ENCODE measurements around the gene SOD3.
A peak's percentile ranks its signal among the peaks of the same experiment; 100 is the strongest.

Gene SOD3

DNA sequence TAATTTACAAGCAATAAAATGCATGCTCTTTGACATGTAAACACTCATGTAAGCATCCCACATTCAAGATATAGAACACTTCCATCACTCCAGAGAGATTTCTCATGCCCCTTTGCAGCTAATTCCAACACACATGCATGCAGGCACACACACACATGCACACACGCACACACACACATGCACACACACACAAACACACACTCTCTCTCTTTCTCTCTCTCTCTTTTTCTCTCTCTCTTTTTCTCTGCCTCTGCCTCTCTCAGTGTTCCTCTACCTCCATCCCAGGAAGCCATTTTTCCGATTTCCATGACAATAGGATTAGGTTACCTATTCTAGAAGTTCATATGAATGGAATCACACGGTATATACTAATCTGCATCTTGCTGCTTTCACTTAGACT lies 11.9 kb upstream of the SOD3 start:
- Histone ChIP-seq H3K9ac (ENCODE audit: insufficient read length, low read depth) (no peak overlapping the region), H3K4me3 (ENCODE audit: insufficient read length, low read depth) (no peak overlapping the region), H3K36me3 (ENCODE audit: insufficient read depth, insufficient read length, low read length) (no peaks in the 10 kb centered on the region), H3K27me3 (ENCODE audit: insufficient read depth, insufficient read length) (no peaks in the 10 kb centered on the region), H3K4me1 (ENCODE audit: insufficient read depth, insufficient read length) (no peaks in the 10 kb centered on the region), H3K9me3 (ENCODE audit: insufficient read depth, low read length) (no peaks in the 10 kb centered on the region)
- TF ChIP-seq SUZ12 (IDR thresholded peaks at IDR 0.05; ENCODE audit: extremely low read depth, insufficient read depth, insufficient read length) = no peak
- DNase-seq (ENCODE audit: low read depth, low spot score) = no peak

DNA sequence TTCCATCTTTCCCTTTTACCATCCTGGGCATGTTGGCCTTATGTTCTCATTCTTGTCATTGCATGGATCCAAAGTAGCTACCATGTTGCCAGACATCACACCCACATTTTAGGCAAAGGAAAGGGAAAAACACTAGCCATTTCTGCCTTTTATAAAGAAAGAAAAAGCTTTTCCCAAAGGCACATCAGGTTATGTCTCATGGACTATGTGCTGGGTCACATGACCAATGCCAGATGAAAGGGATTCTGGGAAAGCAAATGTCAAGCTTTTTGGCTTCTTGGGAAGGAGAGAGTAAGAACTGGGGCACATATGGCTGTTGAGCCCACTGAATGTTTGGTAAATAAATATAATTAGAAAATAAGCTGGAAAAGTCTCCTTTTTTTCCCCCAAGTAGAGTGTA lies 4.3 kb upstream of the SOD3 start:
- TF ChIP-seq ZNF274 (IDR thresholded peaks at IDR 0.05; ENCODE audit: low read depth, low read length) = no peak
- no peak for TF ChIP-seq SUZ12 (IDR thresholded peaks at IDR 0.05; ENCODE audit: extremely low read depth, insufficient read depth, insufficient read length)
- no peak for TF ChIP-seq YY1 (IDR thresholded peaks at IDR 0.05; ENCODE audit: insufficient read depth, insufficient read length)
- Histone ChIP-seq H3K27me3 (ENCODE audit: insufficient read depth, insufficient read length) (no peaks in the 10 kb centered on the region), H3K4me1 (ENCODE audit: insufficient read depth, insufficient read length) (peaks cover 6% of the 10 kb centered on the region), H3K9ac (ENCODE audit: insufficient read length, low read depth) (no peak overlapping the region), H3K36me3 (ENCODE audit: insufficient read depth, insufficient read length, low read length) (no peaks in the 10 kb centered on the region), H3K4me3 (ENCODE audit: insufficient read length, low read depth) (no peak overlapping the region), H3K9me3 (ENCODE audit: insufficient read depth, low read length) (no peaks in the 10 kb centered on the region)
- DNase-seq (ENCODE audit: low read depth, low spot score) = no peak

DNA sequence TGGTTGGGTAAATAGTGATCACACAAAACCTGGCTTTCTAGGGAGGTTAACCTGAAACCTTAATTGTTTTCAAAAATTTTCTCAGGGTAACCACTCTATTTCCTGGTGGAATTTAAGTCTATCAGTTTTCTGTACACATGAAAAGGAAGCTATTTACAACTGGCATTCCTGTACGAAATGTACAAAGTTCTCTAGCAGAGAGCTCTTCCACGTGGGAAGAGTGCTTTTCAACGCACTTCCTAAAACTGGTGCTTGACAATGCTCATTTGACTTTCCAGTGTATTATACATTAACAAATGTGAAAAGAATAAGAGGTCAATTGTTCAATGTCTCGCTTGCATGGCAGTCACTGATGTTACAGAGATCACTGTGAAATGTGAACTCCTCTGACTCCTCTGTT lies 2.8 kb upstream of the SOD3 start:
- peaks cover 6% of the 10 kb centered on the region for H3K4me1 ChIP-seq (ENCODE audit: insufficient read depth, insufficient read length)
- no peaks in the 10 kb centered on the region for H3K27me3 ChIP-seq (ENCODE audit: insufficient read depth, insufficient read length)
- no peaks in the 10 kb centered on the region for H3K9me3 ChIP-seq (ENCODE audit: insufficient read depth, low read length)
- no peak for DNase-seq (ENCODE audit: low read depth, low spot score)
- no peak overlapping the region for H3K9ac ChIP-seq (ENCODE audit: insufficient read length, low read depth)
- no peak for TF ChIP-seq YY1 (IDR thresholded peaks at IDR 0.05; ENCODE audit: insufficient read depth, insufficient read length)
- no peaks in the 10 kb centered on the region for H3K36me3 ChIP-seq (ENCODE audit: insufficient read depth, insufficient read length, low read length)
- H3K4me3 ChIP-seq (ENCODE audit: insufficient read length, low read depth) = no peak overlapping the region

DNA sequence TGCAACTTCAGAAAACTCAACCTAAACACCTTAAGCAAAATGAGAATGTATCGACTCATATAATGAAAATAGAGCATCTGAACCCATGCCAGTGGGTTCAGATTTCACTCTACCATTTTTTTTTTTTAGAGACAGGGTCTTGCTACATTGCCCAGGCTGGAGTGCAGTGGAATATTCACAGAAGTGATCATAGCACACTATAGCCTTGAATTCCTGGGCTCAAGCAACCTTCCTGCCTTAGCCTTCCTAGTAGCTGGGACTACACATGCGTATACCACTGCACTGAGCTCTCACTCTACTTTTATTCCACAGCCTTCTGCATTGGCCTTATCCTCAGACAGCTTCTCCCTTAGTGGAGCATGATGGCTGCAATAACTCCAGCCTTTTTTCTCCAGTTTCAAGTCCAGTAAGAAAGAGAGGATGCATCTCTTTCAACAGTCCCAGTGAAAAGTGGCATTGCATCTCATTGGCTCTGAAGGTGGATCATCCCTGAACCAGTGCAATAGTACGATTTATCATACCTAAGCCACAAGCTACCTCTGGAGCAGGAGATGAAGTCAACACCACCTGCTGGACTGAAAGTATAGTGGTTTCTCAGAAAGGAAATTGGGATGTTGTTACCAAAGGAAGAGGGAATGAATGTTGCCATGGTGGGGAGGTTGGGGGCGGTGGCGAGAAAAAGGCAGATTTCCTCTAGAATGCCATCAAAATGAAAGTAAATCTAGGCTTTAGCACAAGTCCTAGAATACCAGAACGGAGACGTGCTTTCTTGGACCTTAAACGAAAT lies 2.0 kb upstream of the SOD3 start:
- H3K36me3 ChIP-seq (ENCODE audit: insufficient read depth, insufficient read length, low read length) = no peaks in the 10 kb centered on the region
- H3K4me1 ChIP-seq (ENCODE audit: insufficient read depth, insufficient read length) = peaks cover 6% of the 10 kb centered on the region
- no peak overlapping the region for H3K4me3 ChIP-seq (ENCODE audit: insufficient read length, low read depth)
- DNase-seq (ENCODE audit: low read depth, low spot score) = no peak
- no peak for TF ChIP-seq YY1 (IDR thresholded peaks at IDR 0.05; ENCODE audit: insufficient read depth, insufficient read length)
- TF ChIP-seq SUZ12 (IDR thresholded peaks at IDR 0.05; ENCODE audit: extremely low read depth, insufficient read depth, insufficient read length) = no peak
- no peak for TF ChIP-seq ZNF274 (IDR thresholded peaks at IDR 0.05; ENCODE audit: low read depth, low read length)
- no peaks in the 10 kb centered on the region for H3K27me3 ChIP-seq (ENCODE audit: insufficient read depth, insufficient read length)
- H3K9me3 ChIP-seq (ENCODE audit: insufficient read depth, low read length) = no peaks in the 10 kb centered on the region
- H3K9ac ChIP-seq (ENCODE audit: insufficient read length, low read depth) = no peak overlapping the region

DNA sequence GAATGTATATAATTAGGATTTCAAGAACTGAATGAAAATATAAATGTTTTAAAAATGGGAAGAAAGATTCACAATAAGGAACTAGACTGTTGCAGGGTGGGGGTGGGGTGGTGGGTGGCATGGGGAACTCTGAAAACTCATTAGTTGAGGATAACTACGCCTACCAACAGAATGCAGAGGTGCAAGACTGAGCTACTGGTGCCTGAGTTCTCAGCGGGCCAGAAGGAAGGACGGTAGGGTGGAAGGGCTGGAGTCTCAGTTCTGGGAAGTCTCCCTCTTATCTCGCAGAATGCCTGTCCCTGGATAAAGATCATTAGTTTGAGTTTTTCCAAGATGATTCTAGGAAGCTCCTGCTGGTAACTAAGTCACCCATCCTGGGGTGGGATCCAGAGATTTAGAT lies 1.3 kb upstream of the SOD3 start:
- Histone ChIP-seq H3K36me3 (ENCODE audit: insufficient read depth, insufficient read length, low read length) (no peaks in the 10 kb centered on the region), H3K4me3 (ENCODE audit: insufficient read length, low read depth) (no peak overlapping the region), H3K9ac (ENCODE audit: insufficient read length, low read depth) (no peak overlapping the region), H3K4me1 (ENCODE audit: insufficient read depth, insufficient read length) (peaks cover 6% of the 10 kb centered on the region), H3K9me3 (ENCODE audit: insufficient read depth, low read length) (no peaks in the 10 kb centered on the region), H3K27me3 (ENCODE audit: insufficient read depth, insufficient read length) (no peaks in the 10 kb centered on the region)
- no peak for DNase-seq (ENCODE audit: low read depth, low spot score)
- TF ChIP-seq YY1 (IDR thresholded peaks at IDR 0.05; ENCODE audit: insufficient read depth, insufficient read length) = no peak
- TF ChIP-seq SUZ12 (IDR thresholded peaks at IDR 0.05; ENCODE audit: extremely low read depth, insufficient read depth, insufficient read length) = no peak
- no peak for TF ChIP-seq ZNF274 (IDR thresholded peaks at IDR 0.05; ENCODE audit: low read depth, low read length)

DNA sequence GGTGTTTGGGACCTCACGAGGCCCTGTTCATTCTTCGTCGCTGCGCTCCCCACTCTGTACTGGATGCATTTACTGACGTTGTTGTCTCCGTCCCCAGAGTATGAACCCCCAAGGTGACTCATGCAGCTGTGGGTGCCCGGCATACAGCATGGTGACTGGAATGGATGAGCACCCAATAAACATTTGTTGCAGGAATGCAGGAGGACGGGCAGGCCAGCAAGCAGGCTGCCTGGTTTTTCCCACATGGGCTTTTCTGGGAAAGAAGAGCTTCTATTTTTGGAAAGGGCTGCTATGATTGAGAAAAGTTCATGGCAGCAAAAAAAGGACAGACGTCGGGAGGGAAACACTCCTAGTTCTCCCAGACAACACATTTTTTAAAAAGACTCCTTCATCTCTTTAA lies 893 bp upstream of the SOD3 start:
- H3K27me3 ChIP-seq (ENCODE audit: insufficient read depth, insufficient read length) = no peaks in the 10 kb centered on the region
- no peak for DNase-seq (ENCODE audit: low read depth, low spot score)

DNA sequence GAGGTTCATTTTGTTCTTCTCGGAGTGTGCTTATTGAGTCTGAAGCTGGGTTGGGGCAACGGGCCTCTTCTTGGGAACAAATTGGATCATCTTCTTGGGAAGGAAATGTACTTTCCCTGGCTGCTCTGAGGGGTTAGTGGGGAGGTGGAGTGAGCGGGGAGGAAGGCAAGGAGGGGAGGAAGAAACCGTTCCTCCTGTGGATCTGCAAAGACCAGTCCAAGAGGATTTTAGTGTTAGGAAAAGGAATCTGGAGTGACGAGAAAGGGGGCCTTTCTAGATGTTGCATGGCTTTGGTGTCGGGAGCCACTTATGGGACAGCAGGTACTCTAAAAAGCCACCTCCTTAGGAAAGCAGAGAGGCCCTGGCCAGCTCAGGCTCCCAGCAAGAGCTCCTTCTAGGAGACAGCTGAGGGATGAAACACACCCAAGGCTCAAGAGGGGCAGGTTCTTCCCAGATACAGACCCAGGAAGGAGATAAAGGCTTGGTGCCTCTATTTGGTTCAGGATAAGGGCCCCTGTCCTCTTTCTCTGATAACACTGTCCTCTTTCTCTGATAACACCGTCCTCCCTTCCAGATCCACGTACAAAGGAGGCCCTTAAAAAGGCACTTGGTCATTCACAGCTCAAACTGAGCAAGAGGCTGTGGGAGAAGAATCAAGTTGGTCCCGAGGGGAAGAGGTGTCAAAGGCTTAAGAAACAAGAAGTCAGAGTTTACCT lies 451 bp downstream of the SOD3 start:
- peak overlapping the region; percentile 76 for H3K9ac ChIP-seq (ENCODE audit: insufficient read length, low read depth)
- TF ChIP-seq ZNF274 (IDR thresholded peaks at IDR 0.05; ENCODE audit: low read depth, low read length) (no peak), SUZ12 (IDR thresholded peaks at IDR 0.05; ENCODE audit: extremely low read depth, insufficient read depth, insufficient read length) (no peak), YY1 (IDR thresholded peaks at IDR 0.05; ENCODE audit: insufficient read depth, insufficient read length) (no peak)
- no peaks in the 10 kb centered on the region for H3K36me3 ChIP-seq (ENCODE audit: insufficient read depth, insufficient read length, low read length)
- peaks cover 6% of the 10 kb centered on the region for H3K4me1 ChIP-seq (ENCODE audit: insufficient read depth, insufficient read length)
- no peaks in the 10 kb centered on the region for H3K9me3 ChIP-seq (ENCODE audit: insufficient read depth, low read length)
- DNase-seq (ENCODE audit: low read depth, low spot score) = no peak
- H3K27me3 ChIP-seq (ENCODE audit: insufficient read depth, insufficient read length) = no peaks in the 10 kb centered on the region
- H3K4me3 ChIP-seq (ENCODE audit: insufficient read length, low read depth) = peak overlapping the region; percentile 41

More for the DNA sequence above, 893 bp upstream of the SOD3 start:
- H3K4me1 ChIP-seq (ENCODE audit: insufficient read depth, insufficient read length) = peaks cover 6% of the 10 kb centered on the region
- TF ChIP-seq ZNF274 (IDR thresholded peaks at IDR 0.05; ENCODE audit: low read depth, low read length) (no peak), YY1 (IDR thresholded peaks at IDR 0.05; ENCODE audit: insufficient read depth, insufficient read length) (no peak), SUZ12 (IDR thresholded peaks at IDR 0.05; ENCODE audit: extremely low read depth, insufficient read depth, insufficient read length) (no peak)
- no peaks in the 10 kb centered on the region for H3K9me3 ChIP-seq (ENCODE audit: insufficient read depth, low read length)
- no peak overlapping the region for H3K4me3 ChIP-seq (ENCODE audit: insufficient read length, low read depth)
- no peaks in the 10 kb centered on the region for H3K36me3 ChIP-seq (ENCODE audit: insufficient read depth, insufficient read length, low read length)
- H3K9ac ChIP-seq (ENCODE audit: insufficient read length, low read depth) = no peak overlapping the region

Data from NT2/D1 (cell line).